ENCODE measurements around the gene GLCE.

The GLCE gene

GRCh38 chr15:69206079-69206478 is 45.6 kb downstream of the GLCE start:
- DNase-seq (ENCODE audit: low spot score): no peak

GRCh38 chr15:69209661-69210060 is 49.2 kb downstream of the GLCE start:
- no peak for DNase-seq (ENCODE audit: low spot score)

- DNase-seq (ENCODE audit: low spot score): no peak
These were observed 50.1 kb downstream of the GLCE start for GRCh38 chr15:69210574-69210973.

- no peak for DNase-seq (ENCODE audit: low spot score)
These were observed 53.4 kb downstream of the GLCE start for GRCh38 chr15:69213786-69214185.

GRCh38 chr15:69215314-69216035 is 55.0 kb downstream of the GLCE start:
- DNase-seq (ENCODE audit: low spot score): no peak

- no peak for DNase-seq (ENCODE audit: low spot score)
These were observed 56.9 kb downstream of the GLCE start for GRCh38 chr15:69217381-69217780.

- DNase-seq (ENCODE audit: low spot score): no peak
These were observed 59.3 kb downstream of the GLCE start for GRCh38 chr15:69219690-69220089.

- DNase-seq (ENCODE audit: low spot score): no peak
These were observed 61.6 kb downstream of the GLCE start for GRCh38 chr15:69222002-69222474.

GRCh38 chr15:69223083-69223813 is 62.8 kb downstream of the GLCE start:
- DNase-seq (ENCODE audit: low spot score): no peak

GRCh38 chr15:69224383-69224782 is 63.9 kb downstream of the GLCE start:
- DNase-seq (ENCODE audit: low spot score): no peak

- DNase-seq (ENCODE audit: low spot score): peak; percentile 46
These were observed 65.1 kb downstream of the GLCE start for GRCh38 chr15:69225355-69226022.

- no peak for DNase-seq (ENCODE audit: low spot score)
These were observed 65.6 kb downstream of the GLCE start for GRCh38 chr15:69226023-69226355.

- no peak for DNase-seq (ENCODE audit: low spot score)
These were observed 71.7 kb downstream of the GLCE start for GRCh38 chr15:69232144-69232543.

- DNase-seq (ENCODE audit: low spot score): no peak
These were observed 72.3 kb downstream of the GLCE start for GRCh38 chr15:69232765-69233164.

GRCh38 chr15:69234676-69235075 is 74.2 kb downstream of the GLCE start:
- no peak for DNase-seq (ENCODE audit: low spot score)

GRCh38 chr15:69236505-69236904 is 76.1 kb downstream of the GLCE start:
- DNase-seq (ENCODE audit: low spot score): no peak

- DNase-seq (ENCODE audit: low spot score): no peak
These were observed 77.3 kb downstream of the GLCE start for GRCh38 chr15:69237718-69238117.

GRCh38 chr15:69244798-69245197 is 84.4 kb downstream of the GLCE start:
- DNase-seq (ENCODE audit: low spot score): no peak

GRCh38 chr15:69253156-69253555 is 92.7 kb downstream of the GLCE start:
- no peak for DNase-seq (ENCODE audit: low spot score)

- DNase-seq (ENCODE audit: low spot score): peak; percentile 51
These were observed 105.0 kb downstream of the GLCE start for GRCh38 chr15:69265347-69265955.

GRCh38 chr15:69271217-69271616 is 110.8 kb downstream of the GLCE start:
- DNase-seq (ENCODE audit: low spot score): no peak

- DNase-seq (ENCODE audit: low spot score): no peak
These were observed 111.7 kb downstream of the GLCE start for GRCh38 chr15:69272139-69272538.

- no peak for DNase-seq (ENCODE audit: low spot score)
These were observed 112.5 kb downstream of the GLCE start for GRCh38 chr15:69272891-69273290.

All from SW480 (cell line).